Esophagus muscularis mucosa (tissue), 3 donors: ENCODE data around the gene SLC6A16.
"Not testable (repeated sequence)": the region's sequence is repeated elsewhere in the genome, so short reads cannot be mapped to it uniquely, and the experiment has no call there.

Experiments used
- POLR2A ChIP-seq: fragments of 450-650 bp; IDR thresholded peaks from one replicate; pipeline ENCODE4 v1.6.1; 2017; ENCODE audit warnings: antibody characterized with exemption, moderate library complexity, mild to moderate bottlenecking, low read depth
- POLR2AphosphoS5 ChIP-seq, 2 donors: sonication (generic); formaldehyde crosslinking; IDR thresholded peaks; one replicate each; pipeline ENCODE4 v1.6.1; 2017; ENCODE audit warnings: antibody characterized with exemption in 2 of 2
- TF ChIP-seq, protein P1 (sequence below), 3 experiments: fragments of 200-600 bp in 2 of 3; fragments of 450-650 bp in 1 of 3; sonication (generic) in 2 of 3; IDR thresholded peaks; one replicate each; pipeline ENCODE4 v1.5.1; 2017 to 2019; ENCODE audit warnings: antibody characterized with exemption in 3 of 3, mild to moderate bottlenecking in 2 of 3, moderate library complexity in 1 of 3

DNA sequence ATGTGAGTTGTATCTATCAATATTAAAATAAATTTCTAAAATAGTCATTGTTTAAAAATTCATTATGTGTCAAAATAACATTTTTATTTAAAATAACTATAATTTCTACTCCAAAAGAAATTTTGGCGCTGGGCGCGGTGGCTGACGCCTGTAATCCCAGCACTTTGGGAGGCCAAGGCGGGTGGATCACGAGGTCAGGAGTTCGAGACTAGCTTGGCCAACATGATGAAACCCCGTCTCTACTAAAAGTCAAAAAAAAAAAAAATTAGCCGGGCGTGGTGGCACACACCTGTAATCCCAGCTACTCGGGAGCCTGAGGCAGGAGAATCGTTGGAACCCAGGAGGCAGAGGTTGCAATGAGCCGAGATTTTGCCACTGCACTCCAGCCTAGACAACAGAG, 765 bp upstream of the SLC6A16 start:
- TF ChIP-seq, protein P1, sequence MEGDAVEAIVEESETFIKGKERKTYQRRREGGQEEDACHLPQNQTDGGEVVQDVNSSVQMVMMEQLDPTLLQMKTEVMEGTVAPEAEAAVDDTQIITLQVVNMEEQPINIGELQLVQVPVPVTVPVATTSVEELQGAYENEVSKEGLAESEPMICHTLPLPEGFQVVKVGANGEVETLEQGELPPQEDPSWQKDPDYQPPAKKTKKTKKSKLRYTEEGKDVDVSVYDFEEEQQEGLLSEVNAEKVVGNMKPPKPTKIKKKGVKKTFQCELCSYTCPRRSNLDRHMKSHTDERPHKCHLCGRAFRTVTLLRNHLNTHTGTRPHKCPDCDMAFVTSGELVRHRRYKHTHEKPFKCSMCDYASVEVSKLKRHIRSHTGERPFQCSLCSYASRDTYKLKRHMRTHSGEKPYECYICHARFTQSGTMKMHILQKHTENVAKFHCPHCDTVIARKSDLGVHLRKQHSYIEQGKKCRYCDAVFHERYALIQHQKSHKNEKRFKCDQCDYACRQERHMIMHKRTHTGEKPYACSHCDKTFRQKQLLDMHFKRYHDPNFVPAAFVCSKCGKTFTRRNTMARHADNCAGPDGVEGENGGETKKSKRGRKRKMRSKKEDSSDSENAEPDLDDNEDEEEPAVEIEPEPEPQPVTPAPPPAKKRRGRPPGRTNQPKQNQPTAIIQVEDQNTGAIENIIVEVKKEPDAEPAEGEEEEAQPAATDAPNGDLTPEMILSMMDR (IDR thresholded peaks at IDR 0.05) = not testable (repeated sequence)
- not testable (repeated sequence) for TF ChIP-seq POLR2A; POLR2AphosphoS5 (IDR thresholded peaks at IDR 0.05)
